Activated naive CD8-positive, alpha-beta T cell treated with anti-CD3 and anti-CD28 coated beads, Interleukin-2, amount 50 U/mL, for 24 hours (primary cell): Measurements from ENCODE around the gene SMIM32.

Source experiments
- ATAC-seq: fragments of 150-1000 bp; cut with Tn5 transposase; one replicate; pipeline ENCODE4 v1.10.0; 2021
- DNase-seq: peaks from one replicate; pipeline ENCODE4 v3.0.0; 2021
- H3K27ac Mint-ChIP-seq: one replicate; pipeline ENCODE4 v1.8.0; 2021; ENCODE audit warnings: mild to moderate bottlenecking, mixed read lengths
- H3K27me3 Mint-ChIP-seq: one replicate; pipeline ENCODE4 v1.8.0; 2021; ENCODE audit warnings: mixed read lengths
- H3K36me3 Mint-ChIP-seq: one replicate; pipeline ENCODE4 v1.8.0; 2021; ENCODE audit warnings: low read depth, mixed read lengths
- H3K4me1 Mint-ChIP-seq: one replicate; pipeline ENCODE4 v1.8.0; 2021; ENCODE audit warnings: mixed read lengths
- H3K4me3 Mint-ChIP-seq: one replicate; pipeline ENCODE4 v1.8.0; 2021; ENCODE audit warnings: mild to moderate bottlenecking, moderate library complexity, mixed read lengths
- H3K9me3 Mint-ChIP-seq: one replicate; pipeline ENCODE4 v1.8.0; 2021; ENCODE audit warnings: mixed read lengths

SMIM32 gene

GRCh38 chr5:136145030-136145429 is 47.9 kb downstream of the SMIM32 start:
- H3K9me3 Mint-ChIP-seq, result no peaks in the 10 kb centered on the region
- DNase-seq, result no peak
- ATAC-seq, result no peak
- H3K27me3 Mint-ChIP-seq, result no peaks in the 10 kb centered on the region
- peaks cover 2% of the 10 kb centered on the region for H3K36me3 Mint-ChIP-seq
- H3K4me1 Mint-ChIP-seq, result no peaks in the 10 kb centered on the region
- no peak overlapping the region for H3K27ac Mint-ChIP-seq
- H3K4me3 Mint-ChIP-seq, result no peak overlapping the region

- DNase-seq (no peak), ATAC-seq (no peak)
- Mint-ChIP-seq H3K4me1 (no peaks in the 10 kb centered on the region), H3K27ac (no peak overlapping the region), H3K36me3 (no peaks in the 10 kb centered on the region), H3K9me3 (no peaks in the 10 kb centered on the region), H3K27me3 (no peaks in the 10 kb centered on the region), H3K4me3 (no peak overlapping the region)
Measured at GRCh38 chr5:136143763-136144162, 49.2 kb downstream of the SMIM32 start.

- ATAC-seq (no peak), DNase-seq (no peak)
- no peak overlapping the region for H3K27ac Mint-ChIP-seq
- H3K27me3 Mint-ChIP-seq, result no peaks in the 10 kb centered on the region
- no peaks in the 10 kb centered on the region for H3K36me3 Mint-ChIP-seq
- H3K4me3 Mint-ChIP-seq, result no peak overlapping the region
- H3K4me1 Mint-ChIP-seq, result no peaks in the 10 kb centered on the region
- no peaks in the 10 kb centered on the region for H3K9me3 Mint-ChIP-seq
Measured at GRCh38 chr5:136143312-136143711, 49.6 kb downstream of the SMIM32 start.

GRCh38 chr5:136141561-136141960 is 51.4 kb downstream of the SMIM32 start:
- no peaks in the 10 kb centered on the region for H3K27me3 Mint-ChIP-seq
- H3K4me3 Mint-ChIP-seq, result no peak overlapping the region
- H3K36me3 Mint-ChIP-seq, result no peaks in the 10 kb centered on the region
- H3K9me3 Mint-ChIP-seq, result no peaks in the 10 kb centered on the region
- peaks cover 4% of the 10 kb centered on the region for H3K4me1 Mint-ChIP-seq
- no peak for DNase-seq
- peak; percentile 65 for ATAC-seq
- H3K27ac Mint-ChIP-seq, result no peak overlapping the region
